Osteocyte (in vitro differentiated cells): ENCODE measurements around the gene C11orf42. TPM values are rescaled to one million over a fixed set of nuclear protein-coding genes. Genes with fewer than 3 reads are reported as not detected.

ENCODE experiments used
- DNase-seq: peaks from one replicate; pipeline ENCODE4 v3.0.0; 2021; ENCODE audit warnings: mixed read lengths; ENCODE audit not compliant: unreplicated experiment; ENCODE audit errors: extremely low spot score
- H3K27ac Mint-ChIP-seq: one replicate; pipeline ENCODE4 v1.8.0; 2021; ENCODE audit warnings: mild to moderate bottlenecking, mixed read lengths; ENCODE audit not compliant: unreplicated experiment
- H3K27me3 Mint-ChIP-seq: one replicate; pipeline ENCODE4 v1.8.0; 2021; ENCODE audit warnings: mixed read lengths; ENCODE audit not compliant: unreplicated experiment
- H3K36me3 Mint-ChIP-seq: one replicate; pipeline ENCODE4 v1.8.0; 2021; ENCODE audit warnings: mixed read lengths; ENCODE audit not compliant: unreplicated experiment
- H3K4me1 Mint-ChIP-seq: one replicate; pipeline ENCODE4 v1.8.0; 2021; ENCODE audit warnings: mixed read lengths; ENCODE audit not compliant: unreplicated experiment
- H3K4me3 Mint-ChIP-seq: one replicate; pipeline ENCODE4 v1.8.0; 2021; ENCODE audit warnings: mild to moderate bottlenecking, moderate library complexity, mixed read lengths; ENCODE audit not compliant: unreplicated experiment
- H3K9me3 Mint-ChIP-seq: one replicate; pipeline ENCODE4 v1.8.0; 2021; ENCODE audit warnings: mixed read lengths; ENCODE audit not compliant: unreplicated experiment
- CTCF ChIP-seq: fragments of 200-600 bp; sonication (generic); IDR thresholded peaks from 2 replicates; pipeline ENCODE4 v1.5.0; 2021; ENCODE audit warnings: antibody characterized with exemption, mild to moderate bottlenecking, moderate library complexity
- total RNA-seq: library from RNA; stranded (reverse); gene quantifications from 2 replicates; pipeline ENCODE4 v1.2.1, GENCODE V29; 2021

Gene C11orf42
- total RNA-seq, 1 donor from 2014 or later, result not detected

DNA sequence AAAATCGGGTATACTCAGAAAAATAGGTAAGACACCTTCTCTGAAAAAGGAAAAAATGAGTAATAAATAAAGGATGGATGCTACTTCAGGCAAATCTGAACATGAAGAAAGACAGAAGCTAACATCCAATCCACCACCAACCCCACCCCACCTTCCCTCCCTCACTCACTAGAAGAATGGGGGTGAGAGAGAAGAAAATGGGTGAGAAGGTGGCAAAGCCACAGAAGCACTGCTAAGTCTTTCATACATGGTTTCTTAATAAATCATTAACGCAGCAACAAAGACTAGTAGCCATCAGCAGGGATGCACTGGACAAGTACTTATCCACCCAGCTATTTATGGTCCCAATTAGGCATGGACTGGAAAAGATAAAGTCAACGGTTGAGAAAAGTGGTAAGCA lies 23.2 kb downstream of the C11orf42 start:
- Mint-ChIP-seq H3K36me3 (peaks cover 5% of the 10 kb centered on the region), H3K27me3 (no peaks in the 10 kb centered on the region), H3K27ac (no peak overlapping the region), H3K4me3 (no peak overlapping the region), H3K4me1 (peaks cover 7% of the 10 kb centered on the region), H3K9me3 (no peaks in the 10 kb centered on the region)
- no peak for DNase-seq
- TF ChIP-seq CTCF, result no peak

GRCh38 chr11:6229911-6230310 lies 24.6 kb downstream of the C11orf42 start:
- H3K27ac Mint-ChIP-seq, result no peak overlapping the region
- peaks cover 2% of the 10 kb centered on the region for H3K36me3 Mint-ChIP-seq
- H3K4me3 Mint-ChIP-seq, result no peak overlapping the region
- no peak for TF ChIP-seq CTCF
- no peak for DNase-seq
- no peaks in the 10 kb centered on the region for H3K9me3 Mint-ChIP-seq
- H3K27me3 Mint-ChIP-seq, result no peaks in the 10 kb centered on the region
- peaks cover 15% of the 10 kb centered on the region for H3K4me1 Mint-ChIP-seq

DNA sequence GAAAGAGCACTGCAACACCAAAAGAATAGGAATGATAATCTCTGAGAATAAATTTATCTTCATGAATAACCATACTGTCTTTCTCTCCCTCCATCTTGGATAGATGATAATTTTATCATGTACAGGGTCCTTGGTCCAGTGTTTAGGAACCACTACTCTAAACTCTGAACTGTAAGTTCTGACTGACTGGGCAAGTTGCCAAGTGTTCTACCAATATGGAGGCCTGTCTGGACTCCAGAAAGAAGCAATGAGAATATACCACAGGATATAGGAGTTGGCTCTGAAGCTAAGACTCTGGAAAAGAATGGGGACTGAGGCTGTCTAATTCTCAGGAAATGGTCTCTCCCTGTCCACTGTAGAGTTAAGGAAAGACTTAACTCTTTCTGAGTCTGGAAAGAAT lies 27.5 kb downstream of the C11orf42 start:
- no peak for TF ChIP-seq CTCF
- Mint-ChIP-seq H3K9me3 (no peaks in the 10 kb centered on the region), H3K27me3 (no peaks in the 10 kb centered on the region), H3K36me3 (no peaks in the 10 kb centered on the region), H3K4me1 (peaks cover 19% of the 10 kb centered on the region), H3K27ac (no peak overlapping the region), H3K4me3 (peak overlapping the region; percentile 99)
- DNase-seq, result no peak

DNA sequence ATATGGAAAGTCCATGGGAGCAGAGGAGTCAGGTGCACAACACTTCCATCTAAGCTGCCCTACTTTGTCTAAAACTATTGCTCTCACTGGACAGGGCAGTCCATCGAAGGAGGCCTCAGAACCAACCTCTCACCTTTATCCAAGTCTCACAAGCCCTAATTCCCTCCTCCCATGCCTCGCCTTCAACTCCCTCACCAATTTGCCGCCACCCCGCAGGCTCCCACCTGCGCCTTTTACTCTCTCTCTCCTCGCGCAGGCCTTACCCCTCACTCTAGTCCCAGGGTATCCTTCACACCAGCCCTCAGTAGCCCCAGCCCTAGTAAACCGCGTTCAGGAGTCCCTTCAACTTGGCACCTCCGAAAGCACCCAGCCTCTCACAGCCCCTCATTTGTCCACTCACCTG lies 28.6 kb downstream of the C11orf42 start:
- DNase-seq, result no peak
- peak overlapping the region; percentile 99 for H3K27ac Mint-ChIP-seq
- H3K9me3 Mint-ChIP-seq, result no peaks in the 10 kb centered on the region
- peak overlapping the region; percentile 99 for H3K4me3 Mint-ChIP-seq
- no peaks in the 10 kb centered on the region for H3K36me3 Mint-ChIP-seq
- TF ChIP-seq CTCF, result no peak
- H3K4me1 Mint-ChIP-seq, result peaks cover 19% of the 10 kb centered on the region
- peaks cover 2% of the 10 kb centered on the region for H3K27me3 Mint-ChIP-seq

DNA sequence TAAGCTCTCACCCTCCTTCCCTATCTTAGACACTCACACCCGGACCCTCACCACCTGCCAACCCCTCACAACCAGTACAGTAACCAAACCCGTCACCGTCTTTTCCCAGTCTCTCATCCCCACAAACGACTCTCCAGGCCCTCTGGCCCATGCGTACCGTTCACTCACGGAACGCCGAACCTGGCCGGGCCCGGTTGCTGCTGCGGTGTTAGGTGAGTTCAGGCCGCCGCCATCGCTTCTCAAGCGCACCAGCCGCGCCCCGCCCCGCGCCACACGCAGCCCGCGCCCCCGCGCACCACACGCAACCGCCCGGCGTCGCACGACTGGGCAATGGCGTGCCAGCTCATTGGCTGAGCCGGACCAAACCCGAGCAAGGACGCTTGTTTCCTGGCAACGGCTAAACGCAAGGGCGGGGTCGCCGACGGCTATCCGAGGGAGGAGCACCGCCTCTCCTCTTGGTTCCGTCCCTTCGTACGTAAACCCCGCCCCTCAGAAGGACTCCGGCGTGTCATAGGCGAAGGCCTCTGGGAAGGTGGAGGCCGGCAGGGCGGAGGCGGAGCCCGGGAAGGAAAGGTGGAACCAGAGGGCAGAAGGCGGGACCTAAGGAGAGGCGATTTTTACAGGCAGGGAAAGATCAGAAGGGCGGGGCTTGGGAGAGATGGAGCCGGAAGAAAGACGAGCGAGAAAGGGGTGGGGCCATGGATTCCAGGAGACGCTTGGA lies 29.2 kb downstream of the C11orf42 start, which contains the start of gene FHIP1B:
FHIP1B (minus strand) TSS at position 250 of the 721 bp plus-strand sequence. CDS start 10,120 bp downstream, outside the sequence.
- H3K4me3 Mint-ChIP-seq, result peak within 1 kb of the TSS; percentile 99
- no peak for TF ChIP-seq CTCF
- H3K27me3 Mint-ChIP-seq, result peaks cover 2% of the 10 kb centered on the region
- no peaks in the 10 kb centered on the region for H3K9me3 Mint-ChIP-seq
- H3K4me1 Mint-ChIP-seq, result peaks cover 19% of the 10 kb centered on the region
- peak within 1 kb of the TSS; percentile 99 for H3K27ac Mint-ChIP-seq
- peak; percentile 100 for DNase-seq
- no peaks in the 10 kb centered on the region for H3K36me3 Mint-ChIP-seq
